Upper lobe of right lung (tissue), 1 donor: ENCODE results near the gene SC5D. TPM values are rescaled to one million over a fixed set of nuclear protein-coding genes. Genes with fewer than 3 reads are reported as not detected.
A peak's percentile ranks its signal among the peaks of the same experiment; 100 is the strongest.

Source experiments
- ATAC-seq: fragments of 200-7000 bp; cut with Tn5 transposase; one replicate; pipeline ENCODE4 v1.9.1; 2020; ENCODE audit warnings: mild to moderate bottlenecking, moderate library complexity
- DNase-seq: peaks from one replicate; pipeline ENCODE4 v3.0.0-alpha.2; 2020
- H3K27ac ChIP-seq: fragments of 200-600 bp; one replicate; pipeline ENCODE4 v1.8.0; 2022
- H3K27me3 ChIP-seq: fragments of 200-600 bp; one replicate; pipeline ENCODE4 v1.8.0; 2022; ENCODE audit warnings: mild to moderate bottlenecking
- H3K36me3 ChIP-seq: fragments of 200-600 bp; one replicate; pipeline ENCODE4 v1.8.0; 2022
- H3K4me1 ChIP-seq: fragments of 200-600 bp; one replicate; pipeline ENCODE4 v1.8.0; 2022
- H3K4me3 ChIP-seq: fragments of 200-600 bp; one replicate; pipeline ENCODE4 v1.8.0; 2022; ENCODE audit warnings: mild to moderate bottlenecking
- H3K9me3 ChIP-seq: fragments of 200-600 bp; one replicate; pipeline ENCODE4 v1.8.0; 2022
- CTCF ChIP-seq: fragments of 200-600 bp; IDR thresholded peaks from one replicate; pipeline ENCODE4 v1.8.0; 2022; ENCODE audit warnings: antibody characterized with exemption
- intact Hi-C: fragments of 100-400 bp; cut with DNase I; formaldehyde crosslinking; loops from one replicate; pipeline ENCODE4 v1.11.0; 2022
- total RNA-seq: library from RNA; stranded (reverse); fragmentation: NEBNext Ultra II Directional; extraction: Animal tissue kit (Norgen Biotek cat#: 25700); gene quantifications from one replicate; pipeline ENCODE4 v1.2.1, GENCODE V29; 2021
- donor health status: DM: no; HTN: yes; CAD: no; lungs with severe emphysema.

Gene SC5D
- total RNA-seq, 1 donor from 2014 or later: 64.8 TPM

- ATAC-seq: peak; percentile 41
- no peak overlapping the region for H3K4me3 ChIP-seq
Observed at GRCh38 chr11:121328967-121329679, 36.6 kb downstream of the SC5D start.

GRCh38 chr11:121329781-121330395 is 37.3 kb downstream of the SC5D start:
- Histone ChIP-seq H3K4me3 (no peak overlapping the region), H3K27ac (no peak overlapping the region), H3K27me3 (peaks cover 7% of the 10 kb centered on the region), H3K9me3 (no peaks in the 10 kb centered on the region), H3K36me3 (no peaks in the 10 kb centered on the region), H3K4me1 (no peaks in the 10 kb centered on the region)
- DNase-seq (no peak), ATAC-seq (no peak)
- no peak for TF ChIP-seq CTCF
- intact Hi-C loops: no loop called here

More at GRCh38 chr11:121328967-121329679, 36.6 kb downstream of the SC5D start:
- H3K27ac ChIP-seq: no peak overlapping the region
- H3K36me3 ChIP-seq: no peaks in the 10 kb centered on the region
- H3K9me3 ChIP-seq: no peaks in the 10 kb centered on the region
- no peaks in the 10 kb centered on the region for H3K4me1 ChIP-seq
- peaks cover 7% of the 10 kb centered on the region for H3K27me3 ChIP-seq
- intact Hi-C loops: no loop called here
- DNase-seq: no peak
- TF ChIP-seq CTCF: no peak

GRCh38 chr11:121330614-121331435 is 38.3 kb downstream of the SC5D start:
- Histone ChIP-seq H3K27ac (no peak overlapping the region), H3K27me3 (peaks cover 7% of the 10 kb centered on the region), H3K4me1 (no peaks in the 10 kb centered on the region), H3K36me3 (no peaks in the 10 kb centered on the region), H3K9me3 (no peaks in the 10 kb centered on the region), H3K4me3 (no peak overlapping the region)
- DNase-seq (no peak), ATAC-seq (no peak)
- no peak for TF ChIP-seq CTCF
- intact Hi-C loops: no loop called here

GRCh38 chr11:121334973-121335710 is 42.6 kb downstream of the SC5D start:
- peaks cover 7% of the 10 kb centered on the region for H3K27me3 ChIP-seq

More at GRCh38 chr11:121334973-121335710, 42.6 kb downstream of the SC5D start:
- H3K36me3 ChIP-seq: no peaks in the 10 kb centered on the region
- ATAC-seq: no peak
- intact Hi-C loops: no loop called here
- peaks cover 4% of the 10 kb centered on the region for H3K4me1 ChIP-seq
- no peak for DNase-seq
- no peaks in the 10 kb centered on the region for H3K9me3 ChIP-seq
- no peak for TF ChIP-seq CTCF
- H3K4me3 ChIP-seq: no peak overlapping the region
- no peak overlapping the region for H3K27ac ChIP-seq
